Keratinocyte (primary cell): ENCODE measurements around the gene SMDT1. TPM values are rescaled to one million over a fixed set of nuclear protein-coding genes. Genes with fewer than 3 reads are reported as not detected.

ENCODE experiments used
- DNase-seq: peaks from one replicate; pipeline ENCODE4 v3.0.0-alpha.2; 2011; ENCODE audit warnings: low read depth, missing footprints, low spot score
- FAIRE-seq: peaks from 2 replicates; lab custom pipeline; 2011; peaks lifted over from hg19 to GRCh38; lab: Jason Lieb, UNC
- H2AFZ ChIP-seq: 2 replicates; pipeline ENCODE4 v1.6.0; 2012; ENCODE audit warnings: low read length, control low read depth, inconsistent platforms; ENCODE audit not compliant: control insufficient read depth
- H3K27ac ChIP-seq: 2 replicates; pipeline ENCODE4 v1.5.1; 2011; ENCODE audit warnings: low read length; ENCODE audit not compliant: control insufficient read depth, insufficient read depth
- H3K27me3 ChIP-seq: 3 replicates; pipeline ENCODE4 v1.6.0; 2011; ENCODE audit warnings: low read length; ENCODE audit not compliant: control insufficient read depth, insufficient read depth; ENCODE audit errors: extremely low read depth
- H3K36me3 ChIP-seq, 2 experiments: 2 replicates in 1 of 2; 3 replicates in 1 of 2; pipeline ENCODE4 v1.5.1; 2011; ENCODE audit warnings: low read length in 2 of 2, mild to moderate bottlenecking in 1 of 2; ENCODE audit not compliant: control insufficient read depth in 2 of 2, insufficient read depth in 2 of 2; ENCODE audit errors: extremely low read depth in 1 of 2
- H3K4me1 ChIP-seq: 3 replicates; pipeline ENCODE4 v1.5.1; 2011; ENCODE audit warnings: low read length; ENCODE audit not compliant: control insufficient read depth, insufficient read depth; ENCODE audit errors: extremely low read depth
- H3K4me2 ChIP-seq: 3 replicates; pipeline ENCODE4 v1.6.0; 2011; ENCODE audit warnings: low read depth, low read length; ENCODE audit not compliant: control insufficient read depth, insufficient read depth; ENCODE audit errors: extremely low read depth
- H3K4me3 ChIP-seq, 3 experiments: fragments of 200-600 bp in 1 of 3; sonication (generic) in 1 of 3; 2 replicates in 2 of 3; 3 replicates in 1 of 3; pipeline ENCODE4 v1.5.1; 2011 to 2016; ENCODE audit warnings: low read length in 3 of 3, mild to moderate bottlenecking in 3 of 3, control low read depth in 2 of 3, inconsistent platforms in 1 of 3, low read depth in 1 of 3, mixed read lengths in 1 of 3, mixed run types in 1 of 3, moderate library complexity in 1 of 3; ENCODE audit not compliant: control insufficient read depth in 2 of 3, insufficient read depth in 2 of 3; ENCODE audit errors: extremely low read depth in 1 of 3
- H3K79me2 ChIP-seq: 2 replicates; pipeline ENCODE4 v1.6.0; 2012; ENCODE audit warnings: low read length; ENCODE audit not compliant: control insufficient read depth, insufficient read depth
- H3K9ac ChIP-seq: 3 replicates; pipeline ENCODE4 v1.6.0; 2011; ENCODE audit warnings: low read length; ENCODE audit not compliant: control insufficient read depth, insufficient read depth; ENCODE audit errors: extremely low read depth
- H3K9me1 ChIP-seq: 3 replicates; pipeline ENCODE4 v1.6.0; 2011; ENCODE audit warnings: low read length; ENCODE audit not compliant: control insufficient read depth, insufficient read depth; ENCODE audit errors: extremely low read depth
- H3K9me3 ChIP-seq: 2 replicates; pipeline ENCODE4 v1.5.1; 2012; ENCODE audit warnings: low read depth, low read length; ENCODE audit not compliant: control insufficient read depth
- H4K20me1 ChIP-seq: 3 replicates; pipeline ENCODE4 v1.6.0; 2011; ENCODE audit warnings: low read length; ENCODE audit not compliant: control insufficient read depth, insufficient read depth; ENCODE audit errors: extremely low read depth
- CTCF ChIP-seq, 3 experiments: IDR thresholded peaks in 1 of 3; conservative IDR thresholded peaks in 1 of 3; optimal IDR thresholded peaks in 1 of 3; 2 replicates in 2 of 3; 3 replicates in 1 of 3; pipeline versions ENCODE3 to v1.5.1; 2011; ENCODE audit warnings: low read length in 3 of 3, mild to moderate bottlenecking in 3 of 3, moderate library complexity in 2 of 3, control low read depth in 1 of 3, inconsistent platforms in 1 of 3; ENCODE audit not compliant: insufficient read depth in 2 of 3; ENCODE audit errors: extremely low read depth in 1 of 3
- EZH2 ChIP-seq: IDR thresholded peaks from one replicate; pipeline ENCODE4 v1.6.1; 2012; ENCODE audit warnings: inconsistent platforms, mild to moderate bottlenecking, low read length, moderate library complexity
- dilution Hi-C: fragments of 300-500 bp; cut with MboI; formaldehyde crosslinking; loops from one replicate; pipeline ENCODE4 v1.7.0; 2020; ENCODE audit warnings: low sequenced_read_pairs; ENCODE audit not compliant: extremely low pct_ligation_motif_present
- polyA plus RNA-seq, 5 experiments: library from polyadenylated mRNA; depleted of rRNA in 3 of 5; stranded (reverse) in 3 of 5; stranded (forward) in 1 of 5; unstranded in 1 of 5; fragments of >200 nt; gene quantifications; 1 replicate in 1 of 5; 2 replicates in 3 of 5; 3 replicates in 1 of 5; pipeline versions ENCODE4 v1.2.1 to v1.2.3, GENCODE V29; 2011 to 2012; ENCODE audit warnings: missing spikeins in 2 of 5, low read depth in 1 of 5, low replicate concordance in 1 of 5

Gene SMDT1
- polyA plus RNA-seq, 1 donor (not counting 4 experiments of a cell fraction or from before 2014, with no cell fraction given) = 21.6 TPM

- H2AFZ ChIP-seq = no peak overlapping the region
- peaks cover 3% of the 10 kb centered on the region for H3K79me2 ChIP-seq
- no peak overlapping the region for H3K9ac ChIP-seq
- H3K9me3 ChIP-seq = no peaks in the 10 kb centered on the region
- H3K27me3 ChIP-seq = no peaks in the 10 kb centered on the region
- dilution Hi-C loops = no loop called here
- peaks cover 8% of the 10 kb centered on the region for H3K4me1 ChIP-seq
- no peak overlapping the region for H3K27ac ChIP-seq
- FAIRE-seq (no peak), DNase-seq (no peak)
- no peak for TF ChIP-seq EZH2
- no peak for TF ChIP-seq CTCF (optimal IDR thresholded peaks at IDR 0.05 in 1 of 3, IDR thresholded peaks at IDR 0.05 in 1 of 3, conservative IDR thresholded peaks at IDR 0.05 in 1 of 3; ENCODE audit: extremely low read depth in 1 of 3, insufficient read depth in 2 of 3, low read length in 3 of 3)
- H3K4me3 ChIP-seq = no peak overlapping the region
- peaks cover 11 to 26% of the 10 kb centered on the region in 2 experiments for H3K36me3 ChIP-seq
- H3K9me1 ChIP-seq = no peaks in the 10 kb centered on the region
- no peak overlapping the region for H3K4me2 ChIP-seq
- no peaks in the 10 kb centered on the region for H4K20me1 ChIP-seq
Measured at GRCh38 chr22:42065438-42066125, 13.9 kb upstream of the SMDT1 start.

- Histone ChIP-seq H3K27me3 (no peaks in the 10 kb centered on the region), H3K4me1 (peaks cover 12% of the 10 kb centered on the region), H3K79me2 (peaks cover 3% of the 10 kb centered on the region), H4K20me1 (no peaks in the 10 kb centered on the region), H3K4me3 (no peak overlapping the region), H3K36me3 (peaks cover 9 to 21% of the 10 kb centered on the region in 2 experiments), H3K9ac (no peak overlapping the region), H3K9me1 (no peaks in the 10 kb centered on the region), H2AFZ (no peak overlapping the region), H3K4me2 (no peak overlapping the region), H3K9me3 (no peaks in the 10 kb centered on the region), H3K27ac (no peak overlapping the region)
- FAIRE-seq = no peak
- no peak for TF ChIP-seq EZH2
- TF ChIP-seq CTCF (optimal IDR thresholded peaks at IDR 0.05 in 1 of 3, IDR thresholded peaks at IDR 0.05 in 1 of 3, conservative IDR thresholded peaks at IDR 0.05 in 1 of 3; ENCODE audit: extremely low read depth in 1 of 3, insufficient read depth in 2 of 3, low read length in 3 of 3) = no peak
- no peak for DNase-seq
- dilution Hi-C loops = no loop called here
Measured at GRCh38 chr22:42066126-42066761, 13.3 kb upstream of the SMDT1 start.
